HG03521 (cell line): ENCODE measurements around the gene STARD9.

ENCODE experiments used
- ATAC-seq: cut with Tn5 transposase; IDR thresholded peaks from one replicate; pipeline ENCODE4 v1.9.1; 2021; ENCODE audit warnings: mild to moderate bottlenecking, moderate library complexity; ENCODE audit not compliant: unreplicated experiment

STARD9 gene

GRCh38 chr15:42727750-42728381 lies 152.5 kb downstream of the STARD9 start:
- no peak for ATAC-seq

GRCh38 chr15:42728560-42728959 lies 153.2 kb downstream of the STARD9 start:
- ATAC-seq: no peak

- no peak for ATAC-seq
These were observed 153.6 kb downstream of the STARD9 start for GRCh38 chr15:42728972-42729371.

- ATAC-seq: no peak
These were observed 154.0 kb downstream of the STARD9 start for GRCh38 chr15:42729409-42729808.

GRCh38 chr15:42730135-42730534 lies 154.7 kb downstream of the STARD9 start:
- no peak for ATAC-seq

- no peak for ATAC-seq
These were observed 155.1 kb downstream of the STARD9 start for GRCh38 chr15:42730536-42730935.

GRCh38 chr15:42731461-42731860 lies 156.1 kb downstream of the STARD9 start:
- ATAC-seq: no peak

GRCh38 chr15:42732095-42732827 lies 156.9 kb downstream of the STARD9 start:
- ATAC-seq: no peak

- no peak for ATAC-seq
These were observed 157.6 kb downstream of the STARD9 start for GRCh38 chr15:42733027-42733426.

- ATAC-seq: no peak
These were observed 158.8 kb downstream of the STARD9 start for GRCh38 chr15:42734076-42734672.

- no peak for ATAC-seq
These were observed 160.2 kb downstream of the STARD9 start for GRCh38 chr15:42735382-42736165.

- ATAC-seq: no peak
These were observed 160.9 kb downstream of the STARD9 start for GRCh38 chr15:42736178-42736792.

GRCh38 chr15:42736793-42737528 lies 161.6 kb downstream of the STARD9 start, which contains the start of gene CDAN1:
Gene CDAN1 (minus strand): TSS chr15:42737128. CDS start chr15:42737102, 26 bp downstream.
- peak; percentile 91 for ATAC-seq

- no peak for ATAC-seq
These were observed 162.3 kb downstream of the STARD9 start for GRCh38 chr15:42737529-42738328.

- no peak for ATAC-seq
These were observed 166.3 kb downstream of the STARD9 start for GRCh38 chr15:42741710-42742109.

- ATAC-seq: no peak
These were observed 166.7 kb downstream of the STARD9 start for GRCh38 chr15:42742149-42742548.

GRCh38 chr15:42744195-42744594 lies 168.8 kb downstream of the STARD9 start:
- no peak for ATAC-seq

- ATAC-seq: no peak
These were observed 173.9 kb downstream of the STARD9 start for GRCh38 chr15:42749266-42749665.

GRCh38 chr15:42750306-42750705 lies 174.9 kb downstream of the STARD9 start:
- no peak for ATAC-seq
